ENCODE measurements around the gene VHLL. TPM values are rescaled to one million over a fixed set of nuclear protein-coding genes. Genes with fewer than 3 reads are reported as not detected.

Gene VHLL
- total RNA-seq, 1 experiment from 2014 or later, result 1.1 TPM

- no peak overlapping the region for H3K9ac ChIP-seq (ENCODE audit: low read length)
- POLR2A ChIA-PET (ENCODE audit: unreplicated experiment), result interaction anchor here (0.6 kb wide), 1 partner anchor 122 kb away, joined by 3 read pairs; no protein-coding TSS in a partner anchor
- no peak overlapping the region for H3K27ac ChIP-seq (ENCODE audit: low read length)
- H3F3A ChIP-seq (ENCODE audit: low read length, unreplicated experiment), result peaks cover 3% of the 10 kb centered on the region
- H2AFZ ChIP-seq (ENCODE audit: low read length), result no peak overlapping the region
- no peak for DNase-seq
- H3K36me3 ChIP-seq (ENCODE audit: low read depth, low read length), result peaks cover 61% of the 10 kb centered on the region
- TF ChIP-seq, protein P1, sequence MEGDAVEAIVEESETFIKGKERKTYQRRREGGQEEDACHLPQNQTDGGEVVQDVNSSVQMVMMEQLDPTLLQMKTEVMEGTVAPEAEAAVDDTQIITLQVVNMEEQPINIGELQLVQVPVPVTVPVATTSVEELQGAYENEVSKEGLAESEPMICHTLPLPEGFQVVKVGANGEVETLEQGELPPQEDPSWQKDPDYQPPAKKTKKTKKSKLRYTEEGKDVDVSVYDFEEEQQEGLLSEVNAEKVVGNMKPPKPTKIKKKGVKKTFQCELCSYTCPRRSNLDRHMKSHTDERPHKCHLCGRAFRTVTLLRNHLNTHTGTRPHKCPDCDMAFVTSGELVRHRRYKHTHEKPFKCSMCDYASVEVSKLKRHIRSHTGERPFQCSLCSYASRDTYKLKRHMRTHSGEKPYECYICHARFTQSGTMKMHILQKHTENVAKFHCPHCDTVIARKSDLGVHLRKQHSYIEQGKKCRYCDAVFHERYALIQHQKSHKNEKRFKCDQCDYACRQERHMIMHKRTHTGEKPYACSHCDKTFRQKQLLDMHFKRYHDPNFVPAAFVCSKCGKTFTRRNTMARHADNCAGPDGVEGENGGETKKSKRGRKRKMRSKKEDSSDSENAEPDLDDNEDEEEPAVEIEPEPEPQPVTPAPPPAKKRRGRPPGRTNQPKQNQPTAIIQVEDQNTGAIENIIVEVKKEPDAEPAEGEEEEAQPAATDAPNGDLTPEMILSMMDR (conservative IDR thresholded peaks at IDR 0.05; ENCODE audit: low read depth, low read length), result no peak
- TF ChIP-seq EZH2phosphoT487 (IDR thresholded peaks at IDR 0.05; ENCODE audit: borderline replicate concordance, low read length), result no peak
- no peak for TF ChIP-seq EZH2 (IDR thresholded peaks at IDR 0.05; ENCODE audit: low read length, unreplicated experiment)
- H4K20me1 ChIP-seq (ENCODE audit: low read length), result no peaks in the 10 kb centered on the region
- H3K9me3 ChIP-seq (ENCODE audit: low read length), result no peaks in the 10 kb centered on the region
- no peak for ATAC-seq
- H3K4me2 ChIP-seq (ENCODE audit: low read length), result no peak overlapping the region
- intact Hi-C loops (cut with micrococcal nuclease), result no loop called here
- H3K79me2 ChIP-seq (ENCODE audit: low read length), result no peaks in the 10 kb centered on the region
- no peak overlapping the region for H3K4me3 ChIP-seq (ENCODE audit: low read length)
- no peaks in the 10 kb centered on the region for H3K27me3 ChIP-seq (ENCODE audit: low read length)
- CTCF ChIA-PET, result interaction anchor here (0.6 kb wide), 1 partner anchor 26 kb away, joined by 3 read pairs; no protein-coding TSS in a partner anchor
- no peaks in the 10 kb centered on the region for H3K4me1 ChIP-seq (ENCODE audit: insufficient read depth, low read length)
- H3K9me2 ChIP-seq (replicated peaks; ENCODE audit: low read length), result no peaks in the 10 kb centered on the region
- BruUV-seq (replicated peaks), result no TSS peak
These were observed 47.6 kb downstream of the VHLL start for GRCh38 chr1:156251527-156251926.

DNA sequence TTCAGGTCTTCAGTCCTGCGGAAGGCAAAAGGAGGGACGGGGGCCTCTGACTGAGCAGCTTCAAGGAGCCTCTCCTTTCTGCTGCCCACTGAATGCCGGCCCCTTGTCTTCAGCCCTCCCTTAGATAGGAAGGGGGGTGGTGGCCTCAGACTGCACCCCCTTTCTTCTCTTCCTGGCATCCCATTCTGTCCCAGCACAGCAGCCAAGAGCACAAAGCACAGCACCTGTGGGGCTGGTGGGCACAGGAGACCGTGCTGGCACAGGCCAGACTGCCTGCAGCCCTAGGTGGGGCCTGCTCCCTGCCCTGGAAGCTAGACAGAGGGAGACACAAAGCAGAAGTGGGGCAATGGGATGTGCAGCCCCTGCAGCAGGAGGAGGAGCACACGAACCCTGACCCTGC, 49.5 kb downstream of the VHLL start:
- Histone ChIP-seq H3K27me3 (ENCODE audit: low read length) (no peaks in the 10 kb centered on the region), H3F3A (ENCODE audit: low read length, unreplicated experiment) (peaks cover 3% of the 10 kb centered on the region), H2AFZ (ENCODE audit: low read length) (no peak overlapping the region), H3K79me2 (ENCODE audit: low read length) (no peaks in the 10 kb centered on the region), H3K27ac (ENCODE audit: low read length) (no peak overlapping the region), H3K9ac (ENCODE audit: low read length) (no peak overlapping the region), H3K9me3 (ENCODE audit: low read length) (no peaks in the 10 kb centered on the region), H3K4me1 (ENCODE audit: insufficient read depth, low read length) (no peaks in the 10 kb centered on the region), H3K4me3 (ENCODE audit: low read length) (no peak overlapping the region), H3K9me2 (replicated peaks; ENCODE audit: low read length) (no peaks in the 10 kb centered on the region), H3K4me2 (ENCODE audit: low read length) (no peak overlapping the region), H4K20me1 (ENCODE audit: low read length) (no peaks in the 10 kb centered on the region), H3K36me3 (ENCODE audit: low read depth, low read length) (peaks cover 51% of the 10 kb centered on the region)
- no peak for DNase-seq
- ChIA-PET POLR2A (ENCODE audit: unreplicated experiment) (no interaction called here), CTCF (no interaction called here)
- TSS peak; percentile 17 for BruUV-seq (replicated peaks)
- no peak for ATAC-seq
- TF ChIP-seq EZH2 (IDR thresholded peaks at IDR 0.05; ENCODE audit: low read length, unreplicated experiment), result no peak
- TF ChIP-seq, protein P1 (conservative IDR thresholded peaks at IDR 0.05; ENCODE audit: low read depth, low read length), result no peak
- no peak for TF ChIP-seq EZH2phosphoT487 (IDR thresholded peaks at IDR 0.05; ENCODE audit: borderline replicate concordance, low read length)
- intact Hi-C loops (cut with micrococcal nuclease), result no loop called here

Other genes starting within 250 kb of the VHLL start
- gene UBQLN4, start 245.5 kb downstream of the VHLL start, total RNA-seq (2014; rRNA removed), result 45.4 and 62.9 TPM in 2 replicates
- gene LAMTOR2, start 244.5 kb downstream of the VHLL start, total RNA-seq (2014; rRNA removed), result 130 TPM in 2 replicates
- 18.1 and 18.5 TPM in 2 replicates for gene RAB25, start 238.1 kb downstream of the VHLL start, total RNA-seq (2014; rRNA removed)
- gene MEX3A, start 216.8 kb downstream of the VHLL start, total RNA-seq (2014; rRNA removed), result 12.9 and 14.7 TPM in 2 replicates
- gene LMNA, start 184.6 kb downstream of the VHLL start, total RNA-seq (2014; rRNA removed), result 864 and 1,095 TPM in 2 replicates
- gene SEMA4A, start 145.7 kb downstream of the VHLL start, total RNA-seq (2014; rRNA removed), result 5.8 and 13.1 TPM in 2 replicates
- gene SLC25A44, start 105.2 kb downstream of the VHLL start, total RNA-seq (2014; rRNA removed), result 28.1 and 33.1 TPM in 2 replicates
- gene PMF1, start 86.3 kb downstream of the VHLL start, total RNA-seq (2014; rRNA removed), result 131 and 163 TPM in 2 replicates
- gene BGLAP, start 57.1 kb downstream of the VHLL start, total RNA-seq (2014; rRNA removed), result 0.35 and 2.5 TPM in 2 replicates
- gene PAQR6, start 51.3 kb downstream of the VHLL start, total RNA-seq (2014; rRNA removed), result 6.6 and 7.2 TPM in 2 replicates
- gene SMG5, start 16.5 kb downstream of the VHLL start, total RNA-seq (2014; rRNA removed), result 126 and 130 TPM in 2 replicates
- 8.1 and 11.2 TPM in 2 replicates for gene TMEM79, start 15.0 kb downstream of the VHLL start, total RNA-seq (2014; rRNA removed)
- gene GLMP, start 3.6 kb downstream of the VHLL start, total RNA-seq (2014; rRNA removed), result 49.8 and 52.2 TPM in 2 replicates
- 666 and 692 TPM in 2 replicates for gene CCT3, start 39.0 kb upstream of the VHLL start, total RNA-seq (2014; rRNA removed)
- gene TSACC, start 39.2 kb upstream of the VHLL start, total RNA-seq (2014; rRNA removed), result 0.51 and 1.3 TPM in 2 replicates
- 0.26 TPM in 1 of 2 replicates, not detected in the other for gene RHBG, start 69.9 kb upstream of the VHLL start, total RNA-seq (2014; rRNA removed)
- 17.3 and 27.4 TPM in 2 replicates for gene MEF2D, start 201.5 kb upstream of the VHLL start, total RNA-seq (2014; rRNA removed)